IMR-90 (cell line): ENCODE results near the gene TOMM7. TPM values are rescaled to one million over a fixed set of nuclear protein-coding genes. Genes with fewer than 3 reads are reported as not detected.

Source experiments
- ATAC-seq: fragments of 200-7000 bp; cut with Tn5 transposase; 2 replicates; pipeline ENCODE4 v1.9.1; 2020; ENCODE audit warnings: low read depth, mild to moderate bottlenecking, moderate library complexity
- BruUV-seq: library from RNA; stranded (reverse); fragments of 400-500 nt; replicated peaks from 2 replicates; lab custom pipeline; 2021; lab: Mats Ljungman, UMichigan
- CTCF ChIA-PET: fragments of 300-600 bp; formaldehyde crosslinking; extraction: SDS; loops from one replicate; lab custom pipeline; 2021; ENCODE audit warnings: antibody characterized with exemption; lab: Yijun Ruan, JAX
- POLR2A ChIA-PET: fragments of 300-600 bp; sonication (Branson Sonifier 250); formaldehyde crosslinking; loops from one replicate; lab custom pipeline; 2022; ENCODE audit warnings: antibody characterized with exemption; ENCODE audit not compliant: unreplicated experiment; lab: Charles Lee
- DNase-seq: peaks from one replicate; pipeline ENCODE4 v3.0.0; 2013
- H2AFZ ChIP-seq: replicated peaks from 2 replicates; pipeline ENCODE3; 2013; ENCODE audit warnings: low read length, mild to moderate bottlenecking; ENCODE audit not compliant: poor library complexity
- H2AK5ac ChIP-seq: 2 replicates; pipeline ENCODE4 v1.6.1; 2013; ENCODE audit warnings: low read depth, low read length, inconsistent platforms
- H2AK9ac ChIP-seq: replicated peaks from 2 replicates; pipeline ENCODE3; 2013; ENCODE audit warnings: mild to moderate bottlenecking, low read depth, low read length, moderate library complexity; ENCODE audit not compliant: poor library complexity
- H2BK120ac ChIP-seq: 2 replicates; pipeline ENCODE4 v1.6.1; 2013; ENCODE audit warnings: low read depth, low read length, inconsistent platforms
- H2BK15ac ChIP-seq: 3 replicates; pipeline ENCODE4 v1.6.1; 2013; ENCODE audit warnings: low read depth, low read length, inconsistent platforms
- H2BK20ac ChIP-seq: 2 replicates; pipeline ENCODE4 v1.6.1; 2013; ENCODE audit warnings: low read depth, mild to moderate bottlenecking, inconsistent platforms, low read length, moderate library complexity
- H2BK5ac ChIP-seq: 2 replicates; pipeline ENCODE4 v1.6.1; 2013; ENCODE audit warnings: mild to moderate bottlenecking, low read depth, low read length, inconsistent platforms; ENCODE audit not compliant: poor library complexity, severe bottlenecking
- H3K14ac ChIP-seq: replicated peaks from 2 replicates; pipeline ENCODE4 v1.6.1; 2013; ENCODE audit warnings: low read depth, low read length, inconsistent platforms
- H3K18ac ChIP-seq: 2 replicates; pipeline ENCODE4 v1.6.1; 2013; ENCODE audit warnings: low read depth, low read length, control low read depth
- H3K23ac ChIP-seq: 2 replicates; pipeline ENCODE4 v1.6.1; 2013; ENCODE audit warnings: low read depth, low read length, inconsistent platforms
- H3K27ac ChIP-seq: 2 replicates; pipeline ENCODE4 v1.5.1; 2013; ENCODE audit warnings: mild to moderate bottlenecking, control low read depth, low read length; ENCODE audit not compliant: insufficient read depth
- H3K27me3 ChIP-seq: 2 replicates; pipeline ENCODE4 v1.6.1; 2013; ENCODE audit warnings: low read length; ENCODE audit not compliant: control insufficient read depth, insufficient read depth
- H3K36me3 ChIP-seq: 2 replicates; pipeline ENCODE4 v1.6.1; 2013; ENCODE audit warnings: low read length, mixed read lengths; ENCODE audit not compliant: control insufficient read depth, insufficient read depth
- H3K4ac ChIP-seq: 2 replicates; pipeline ENCODE4 v1.6.1; 2013; ENCODE audit warnings: low read depth, low read length, inconsistent platforms
- H3K4me1 ChIP-seq: 2 replicates; pipeline ENCODE4 v1.6.1; 2013; ENCODE audit warnings: low read length, mixed read lengths; ENCODE audit not compliant: control insufficient read depth, insufficient read depth
- H3K4me2 ChIP-seq: 2 replicates; pipeline ENCODE4 v1.6.1; 2013; ENCODE audit warnings: low read depth, mild to moderate bottlenecking, control low read depth, low read length, moderate library complexity
- H3K4me3 ChIP-seq: 2 replicates; pipeline ENCODE4 v1.5.1; 2013; ENCODE audit warnings: low read depth, mild to moderate bottlenecking, control low read depth, low read length, moderate library complexity; ENCODE audit not compliant: insufficient read depth
- H3K56ac ChIP-seq: 2 replicates; pipeline ENCODE4 v1.6.1; 2013; ENCODE audit warnings: low read length, inconsistent platforms; ENCODE audit not compliant: insufficient read depth; ENCODE audit errors: extremely low read depth
- H3K79me1 ChIP-seq, 2 experiments: 2 replicates each; pipeline ENCODE4 v1.6.1; 2013; ENCODE audit warnings: low read length in 2 of 2, inconsistent platforms in 1 of 2, low read depth in 1 of 2
- H3K9ac ChIP-seq: 2 replicates; pipeline ENCODE4 v1.6.1; 2013; ENCODE audit warnings: low read depth, low read length, control low read depth
- H3K9me1 ChIP-seq: 2 replicates; pipeline ENCODE4 v1.6.1; 2013; ENCODE audit warnings: low read length, inconsistent platforms; ENCODE audit not compliant: insufficient read depth
- H3K9me3 ChIP-seq: 2 replicates; pipeline ENCODE4 v1.6.1; 2013; ENCODE audit warnings: low read length; ENCODE audit not compliant: control insufficient read depth, insufficient read depth
- H4K20me1 ChIP-seq: 2 replicates; pipeline ENCODE4 v1.6.1; 2013; ENCODE audit warnings: low read length, inconsistent platforms; ENCODE audit not compliant: insufficient read depth
- H4K5ac ChIP-seq: 2 replicates; pipeline ENCODE4 v1.6.1; 2013; ENCODE audit warnings: mild to moderate bottlenecking, low read depth, low read length, control low read depth
- H4K8ac ChIP-seq, 2 experiments: 2 replicates each; pipeline ENCODE4 v1.6.1; 2013; ENCODE audit warnings: low read depth in 2 of 2, low read length in 2 of 2, control low read depth in 1 of 2, inconsistent platforms in 1 of 2
- H4K91ac ChIP-seq: 2 replicates; pipeline ENCODE4 v1.6.1; 2013; ENCODE audit warnings: low read depth, low read length, inconsistent platforms; ENCODE audit not compliant: insufficient read depth
- POLR2A ChIP-seq: IDR thresholded peaks from 2 replicates; pipeline ENCODE4 v1.6.1; 2012; ENCODE audit warnings: mild to moderate bottlenecking, low read depth, low read length
- RAD21 ChIP-seq: IDR thresholded peaks from 2 replicates; pipeline ENCODE4 v1.6.1; 2012; ENCODE audit warnings: low read length, improper control_type of control experiment
- WGBS, 2 experiments: methylation state at CpG; one replicate each; pipeline versions ENCODE4 v1.1.5 to v1.1.7; 2013; ENCODE audit warnings: missing lambda C conversion rate in 2 of 2; ENCODE audit not compliant: insufficient read length in 1 of 2; ENCODE audit errors: extremely low coverage in 2 of 2; 5-methylcytosine and 5-hydroxymethylcytosine counted together
- dilution Hi-C: fragments of 300-500 bp; cut with HindIII; formaldehyde crosslinking; loops from one replicate; pipeline ENCODE4 v1.14.3; 2018; ENCODE audit warnings: low sequenced_read_pairs; ENCODE audit not compliant: unreplicated experiment
- in situ Hi-C: fragments of 300-500 bp; cut with MboI; formaldehyde crosslinking; loops from 3 replicates; pipeline ENCODE4 v1.14.3; 2019; ENCODE audit warnings: low sequenced_read_pairs, inconsistent platforms, mixed read lengths
- intact Hi-C: fragments of 100-400 bp; cut with micrococcal nuclease; formaldehyde crosslinking; loops from 2 replicates; pipeline ENCODE4 v1.10.0; 2022
- polyA plus RNA-seq, 3 experiments: library from polyadenylated mRNA; depleted of rRNA; stranded (reverse); fragments of >200 nt; gene quantifications; 2 replicates each; pipeline ENCODE4 v1.2.3, GENCODE V29; 2012; ENCODE audit warnings: low replicate concordance in 1 of 3
- total RNA-seq: library from RNA; depleted of rRNA; stranded (reverse); fragments of >200 nt; gene quantifications from 2 replicates; pipeline ENCODE4 v1.2.3, GENCODE V29; 2012

The TOMM7 gene
- total and polyA plus RNA-seq, 2 of the 4 experiments (the other 2 are of a cell fraction), result 67.2 to 727 TPM

GRCh38 chr7:22819476-22819875 is 3.2 kb downstream of the TOMM7 start:
- WGBS, 2 experiments, result 100% methylated on average over 1 of the region's 4 CpGs; no CpG with 5 or more reads in 1 of the 2 experiments

More at GRCh38 chr7:22819476-22819875, 3.2 kb downstream of the TOMM7 start:
- no peak overlapping the region for H3K9ac ChIP-seq
- no peak overlapping the region for H2BK20ac ChIP-seq
- H3K4me3 ChIP-seq, result no peak overlapping the region
- no peak overlapping the region for H3K18ac ChIP-seq
- H4K91ac ChIP-seq, result no peak overlapping the region
- dilution Hi-C loops (no loop called here), in situ Hi-C loops (no loop called here), intact Hi-C loops (no loop called here)
- peaks cover 5% of the 10 kb centered on the region for H3K4me1 ChIP-seq
- H3K4me2 ChIP-seq, result no peak overlapping the region
- no peak overlapping the region for H2AFZ ChIP-seq
- H3K9me3 ChIP-seq, result no peaks in the 10 kb centered on the region
- no peak overlapping the region for H3K23ac ChIP-seq
- H2BK5ac ChIP-seq, result no peak overlapping the region
- no peak for TF ChIP-seq RAD21
- no peak for TF ChIP-seq POLR2A
- H3K27me3 ChIP-seq, result no peaks in the 10 kb centered on the region
- no peak overlapping the region for H3K56ac ChIP-seq
- H3K36me3 ChIP-seq, result peaks cover 7% of the 10 kb centered on the region
- no peak overlapping the region for H2BK15ac ChIP-seq
- no peak overlapping the region for H2BK120ac ChIP-seq
- no peak overlapping the region for H4K5ac ChIP-seq
- H3K9me1 ChIP-seq, result 0 out of 2 replicates have a peak, but pooled peaks cover 3% of the 10 kb centered on the region
- no peak overlapping the region for H2AK9ac ChIP-seq
- peaks cover 37 to 48% of the 10 kb centered on the region in 2 experiments for H3K79me1 ChIP-seq
- peaks cover 8% of the 10 kb centered on the region; the same call in 1 of the 2 replicates for H4K20me1 ChIP-seq
- no peak overlapping the region for H3K27ac ChIP-seq
- H3K4ac ChIP-seq, result no peak overlapping the region
- ATAC-seq (no peak), DNase-seq (no peak)
- POLR2A ChIA-PET, result no interaction called here
- CTCF ChIA-PET, result no interaction called here
- no peak overlapping the region for H4K8ac ChIP-seq
- BruUV-seq, result no TSS peak
- H2AK5ac ChIP-seq, result no peak overlapping the region
- H3K14ac ChIP-seq, result no peak overlapping the region
